Spleen (tissue), 11 donors: ENCODE measurements around the gene CCDC154. TPM values are rescaled to one million over a fixed set of nuclear protein-coding genes. Genes with fewer than 3 reads are reported as not detected.

Experiments used
- DNase-seq: peaks from one replicate; pipeline ENCODE4 v3.0.0-alpha.2; 2020
- H3K27ac ChIP-seq, 8 donors: fragments of 200-600 bp; sonication (generic) in 7 of 8; 1 replicate in 4 of 8; 2 replicates in 4 of 8; pipeline versions ENCODE4 v1.5.0 to v1.8.0; 2016 to 2021; ENCODE audit warnings: inconsistent platforms in 4 of 8, mild to moderate bottlenecking in 4 of 8, moderate library complexity in 1 of 8
- H3K27me3 ChIP-seq, 7 donors: fragments of 200-600 bp; sonication (generic) in 6 of 7; replicated peaks in 1 of 7; 1 replicate in 4 of 7; 2 replicates in 3 of 7; pipeline versions ENCODE4 v1.5.0 to v1.8.0; 2016 to 2021; ENCODE audit warnings: inconsistent platforms in 3 of 7, mild to moderate bottlenecking in 1 of 7
- H3K36me3 ChIP-seq, 6 donors: fragments of 200-600 bp; sonication (generic) in 5 of 6; 1 replicate in 4 of 6; 2 replicates in 2 of 6; pipeline versions ENCODE4 v1.5.0 to v1.8.0; 2016 to 2021; ENCODE audit warnings: inconsistent platforms in 2 of 6
- H3K4me1 ChIP-seq, 6 donors: fragments of 200-600 bp; sonication (generic) in 5 of 6; 1 replicate in 3 of 6; 2 replicates in 3 of 6; pipeline versions ENCODE4 v1.5.0 to v1.8.0; 2016 to 2021; ENCODE audit warnings: inconsistent platforms in 3 of 6
- H3K4me3 ChIP-seq, 8 donors: fragments of 200-600 bp; sonication (generic) in 7 of 8; 1 replicate in 4 of 8; 2 replicates in 4 of 8; pipeline versions ENCODE4 v1.5.0 to v1.8.0; 2016 to 2021; ENCODE audit warnings: inconsistent platforms in 4 of 8, mild to moderate bottlenecking in 4 of 8, moderate library complexity in 2 of 8
- H3K9me3 ChIP-seq, 8 donors: fragments of 200-600 bp; sonication (generic) in 7 of 8; 1 replicate in 4 of 8; 2 replicates in 4 of 8; pipeline versions ENCODE4 v1.5.0 to v1.8.0; 2016 to 2021; ENCODE audit warnings: inconsistent platforms in 4 of 8
- POLR2A ChIP-seq, 3 donors: fragments of 450-650 bp; IDR thresholded peaks; one replicate each; pipeline ENCODE4 v1.5.1; 2017; ENCODE audit warnings: antibody characterized with exemption in 3 of 3, mild to moderate bottlenecking in 1 of 3
- POLR2AphosphoS5 ChIP-seq, 3 donors: sonication (generic); formaldehyde crosslinking; IDR thresholded peaks; one replicate each; pipeline ENCODE4 v1.5.1; 2017; ENCODE audit warnings: antibody characterized with exemption in 3 of 3
- WGBS, 5 donors: extraction: QIAGEN DNeasy Blood & Tissue Kit in 3 of 5; methylation state at CpG; one replicate each; pipeline versions ENCODE4 v1.1.5 to v1.1.7; 2013 to 2018; 5-methylcytosine and 5-hydroxymethylcytosine counted together
- intact Hi-C: fragments of 100-400 bp; cut with DNase I; formaldehyde crosslinking; loops from one replicate; pipeline ENCODE4 v1.15.0; 2023; ENCODE audit warnings: low total_unique reads
- polyA plus RNA-seq, 3 donors: library from polyadenylated mRNA; stranded (reverse); fragments of 200-250 nt; gene quantifications; one replicate each; pipeline ENCODE4 v1.2.1, GENCODE V29; 2013
- total RNA-seq, 7 donors: library from RNA; depleted of rRNA in 3 of 7; stranded (reverse); fragments of >200 nt in 3 of 7; fragmentation: NEBNext Ultra II Directional in 4 of 7; extraction: Animal tissue kit (Norgen Biotek cat#: 25700) in 4 of 7; gene quantifications; one replicate each; pipeline versions ENCODE4 v1.1.0 to v1.2.1, GENCODE V29; 2016 to 2021
- TF ChIP-seq, protein P1 (sequence below), 11 experiments: fragments of 200-600 bp in 7 of 11; fragments of 450-650 bp in 4 of 11; sonication (generic) in 4 of 11; IDR thresholded peaks in 8 of 11; conservative IDR thresholded peaks in 3 of 11; 1 replicate in 7 of 11; 2 replicates in 4 of 11; pipeline versions ENCODE4 v1.4.0 to v1.8.0; 2016 to 2021; ENCODE audit warnings: antibody characterized with exemption in 11 of 11, inconsistent platforms in 4 of 11, mild to moderate bottlenecking in 1 of 11
- donor health status: healthy with polysubstance abuse.
- donor health status: DM: no; HTN: no; CAD: no; lungs with moderate emphysema.
- donor health status: DM: no; HTN: no; CAD: no.
- donor health status: Bipolar disorder and iron deficiency.
- donor health status: healthy.
- donor health status: DM: no; HTN: no; CAD: no.
- donor health status: DM: yes; HTN: yes; CAD: no.

Gene CCDC154
- total and polyA plus RNA-seq, 10 donors, result 1.6 to 18.2 (median 5.5) TPM

DNA sequence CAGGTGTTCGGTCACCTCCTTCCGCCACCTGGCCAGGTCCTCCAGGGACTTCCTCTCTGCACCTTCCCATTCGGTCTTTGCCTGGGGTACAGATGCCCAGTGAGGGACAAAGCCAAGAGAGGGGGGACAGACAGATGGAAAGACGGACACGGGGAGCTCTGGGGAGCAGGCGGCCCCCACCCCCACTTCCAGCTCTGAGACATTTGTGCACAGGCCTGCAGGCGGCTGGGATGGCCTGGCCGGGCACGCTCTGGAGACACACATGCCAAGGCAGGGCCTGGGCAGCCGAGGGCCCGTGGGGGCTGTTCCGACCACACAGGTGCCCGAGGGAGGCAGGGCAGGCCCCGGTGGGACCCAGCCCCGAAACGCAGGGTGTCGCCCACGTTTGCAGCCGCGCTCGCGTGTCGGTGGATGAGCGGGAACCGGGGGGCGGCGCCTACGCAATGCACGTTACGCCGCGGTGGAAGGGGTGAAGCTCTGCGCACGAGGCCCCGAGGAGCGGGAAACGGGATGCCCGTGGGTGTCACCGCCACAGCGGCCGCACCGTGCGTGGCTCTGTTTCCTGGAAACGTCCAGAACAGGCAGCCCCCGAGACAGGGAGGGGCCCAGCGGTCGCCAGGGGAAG lies 7.5 kb downstream of the CCDC154 start:
- WGBS, 5 donors, result 85 to 91% (median 88%) methylated on average over 44 to 47 of the region's 47 CpGs
- DNase-seq, result no peak
- Histone ChIP-seq H3K27ac (no peak overlapping the region), H3K4me1 (peaks cover 0 to 21% (median 2%) of the 10 kb centered on the region in 6 donors), H3K36me3 (peaks cover 0 to 57% (median 6%) of the 10 kb centered on the region in 6 donors), H3K9me3 (no peaks in the 10 kb centered on the region), H3K27me3 (peaks cover 0 to 21% (median 0%) of the 10 kb centered on the region in 7 donors), H3K4me3 (no peak overlapping the region)
- intact Hi-C loops, result no loop called here
- TF ChIP-seq POLR2AphosphoS5 (IDR thresholded peaks at IDR 0.05), result no peak
- TF ChIP-seq, protein P1, sequence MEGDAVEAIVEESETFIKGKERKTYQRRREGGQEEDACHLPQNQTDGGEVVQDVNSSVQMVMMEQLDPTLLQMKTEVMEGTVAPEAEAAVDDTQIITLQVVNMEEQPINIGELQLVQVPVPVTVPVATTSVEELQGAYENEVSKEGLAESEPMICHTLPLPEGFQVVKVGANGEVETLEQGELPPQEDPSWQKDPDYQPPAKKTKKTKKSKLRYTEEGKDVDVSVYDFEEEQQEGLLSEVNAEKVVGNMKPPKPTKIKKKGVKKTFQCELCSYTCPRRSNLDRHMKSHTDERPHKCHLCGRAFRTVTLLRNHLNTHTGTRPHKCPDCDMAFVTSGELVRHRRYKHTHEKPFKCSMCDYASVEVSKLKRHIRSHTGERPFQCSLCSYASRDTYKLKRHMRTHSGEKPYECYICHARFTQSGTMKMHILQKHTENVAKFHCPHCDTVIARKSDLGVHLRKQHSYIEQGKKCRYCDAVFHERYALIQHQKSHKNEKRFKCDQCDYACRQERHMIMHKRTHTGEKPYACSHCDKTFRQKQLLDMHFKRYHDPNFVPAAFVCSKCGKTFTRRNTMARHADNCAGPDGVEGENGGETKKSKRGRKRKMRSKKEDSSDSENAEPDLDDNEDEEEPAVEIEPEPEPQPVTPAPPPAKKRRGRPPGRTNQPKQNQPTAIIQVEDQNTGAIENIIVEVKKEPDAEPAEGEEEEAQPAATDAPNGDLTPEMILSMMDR (IDR thresholded peaks at IDR 0.05 in 8 of 11, conservative IDR thresholded peaks at IDR 0.05 in 3 of 11), result no peak
- TF ChIP-seq POLR2A (IDR thresholded peaks at IDR 0.05), result no peak

DNA sequence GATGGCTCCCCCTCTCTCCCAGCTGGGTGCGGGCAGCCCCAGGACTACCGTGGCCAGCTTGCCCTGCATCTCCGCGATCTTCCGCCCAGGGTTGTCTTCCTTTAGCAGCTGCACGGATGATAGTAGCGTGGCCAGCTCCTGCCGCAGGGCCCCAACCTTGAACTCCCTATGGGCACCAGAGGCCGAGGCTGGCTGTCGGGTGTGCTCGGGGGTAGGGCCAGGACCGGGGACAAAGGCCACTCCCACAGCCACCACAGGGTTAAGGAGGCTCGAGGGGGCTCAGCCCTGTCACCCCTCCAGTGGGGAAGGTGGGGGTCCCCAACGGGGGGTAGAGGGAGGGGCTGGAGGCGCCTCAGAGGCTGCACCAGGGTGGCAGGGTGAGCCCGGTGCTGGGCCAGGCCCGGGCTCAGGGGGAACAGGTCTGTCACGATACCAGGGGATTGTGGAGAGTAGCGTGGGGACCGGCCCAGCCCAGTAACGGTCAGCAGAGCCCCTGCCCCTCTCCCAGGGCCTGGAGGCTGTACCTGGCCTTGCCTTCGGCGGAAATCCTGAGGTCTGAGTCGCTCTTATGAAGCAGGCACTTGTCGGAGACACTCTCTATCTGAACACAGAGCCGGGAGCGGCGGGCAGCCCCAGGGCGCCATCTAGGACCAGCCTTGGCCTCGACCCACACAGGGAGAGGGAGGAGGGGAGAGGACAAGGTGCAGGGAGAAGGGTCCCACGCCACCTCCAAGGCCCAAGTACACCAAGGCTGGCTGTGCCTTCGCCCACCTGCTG lies 8.2 kb downstream of the CCDC154 start:
- no peak overlapping the region for H3K4me3 ChIP-seq
- WGBS, 5 donors, result 85 to 90% (median 86%) methylated on average over 23 to 32 of the region's 32 CpGs

DNA sequence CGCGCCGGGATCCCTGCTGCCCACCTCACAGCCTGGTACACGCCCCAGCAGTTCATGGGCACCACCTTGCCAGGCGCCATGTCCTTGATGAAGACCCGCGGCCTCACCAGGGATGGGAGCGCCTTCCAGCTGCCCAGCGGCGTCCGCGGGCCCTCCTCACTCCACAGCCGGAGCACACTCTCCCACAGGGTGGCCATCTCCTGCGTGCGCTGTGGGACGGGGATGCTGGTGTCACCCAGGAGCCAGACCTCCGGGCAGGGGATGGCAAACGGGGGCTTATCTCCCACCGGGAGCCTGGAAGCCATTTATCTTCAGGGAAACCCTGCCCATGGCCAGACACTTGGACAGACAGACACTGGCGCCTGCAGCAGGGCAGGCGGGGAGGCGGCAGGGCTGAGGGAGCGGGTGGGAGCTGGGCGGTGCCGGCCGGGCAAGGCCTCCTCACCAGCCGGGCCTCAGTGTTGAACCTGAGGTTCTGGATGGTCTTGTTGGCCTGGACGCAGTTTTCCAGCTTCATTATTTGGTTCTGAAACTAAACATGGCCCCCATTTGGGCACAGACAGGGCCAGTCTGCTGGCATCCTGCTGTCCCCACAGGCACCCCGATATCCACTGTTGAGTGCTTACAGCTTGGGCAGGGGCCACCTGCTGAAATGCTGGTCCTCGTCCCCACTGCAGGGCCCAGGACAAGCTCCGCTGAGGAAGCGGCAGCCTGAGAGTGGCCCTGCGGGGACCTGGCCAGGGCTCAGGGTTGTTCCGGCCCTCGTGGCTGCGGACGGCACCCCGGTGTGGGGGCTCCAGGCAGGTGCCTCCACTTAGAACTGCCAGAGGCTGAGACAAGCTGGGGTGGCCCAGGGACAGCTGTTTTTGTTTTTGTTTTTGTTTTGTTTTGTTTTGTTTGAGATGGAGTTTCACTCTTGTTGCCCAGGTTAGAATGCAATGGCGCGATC lies 9.4 kb downstream of the CCDC154 start:
- Histone ChIP-seq H3K4me1 (peaks cover 0 to 37% (median 2%) of the 10 kb centered on the region in 6 donors), H3K9me3 (no peaks in the 10 kb centered on the region), H3K27ac (no peak overlapping the region), H3K27me3 (peaks cover 0 to 37% (median 0%) of the 10 kb centered on the region in 7 donors), H3K36me3 (peaks cover 0 to 57% (median 6%) of the 10 kb centered on the region in 6 donors), H3K4me3 (no peak overlapping the region)
- no peak for TF ChIP-seq POLR2AphosphoS5 (IDR thresholded peaks at IDR 0.05)
- DNase-seq, result no peak
- 93 to 98% (median 94%) methylated on average over 15 to 40 of the region's 40 CpGs for WGBS, 5 donors
- intact Hi-C loops, result no loop called here

More for the DNA sequence above, 8.2 kb downstream of the CCDC154 start:
- no peak overlapping the region for H3K27ac ChIP-seq
- TF ChIP-seq, protein P1 (IDR thresholded peaks at IDR 0.05 in 8 of 11, conservative IDR thresholded peaks at IDR 0.05 in 3 of 11), result no peak
- TF ChIP-seq POLR2A (IDR thresholded peaks at IDR 0.05) (no peak), POLR2AphosphoS5 (IDR thresholded peaks at IDR 0.05) (no peak)
- intact Hi-C loops, result no loop called here
- no peaks in the 10 kb centered on the region for H3K9me3 ChIP-seq
- H3K27me3 ChIP-seq, result peaks cover 0 to 26% (median 0%) of the 10 kb centered on the region in 7 donors
- peaks cover 0 to 28% (median 2%) of the 10 kb centered on the region in 6 donors for H3K4me1 ChIP-seq
- no peak for DNase-seq
- peaks cover 0 to 57% (median 6%) of the 10 kb centered on the region in 6 donors for H3K36me3 ChIP-seq

DNA sequence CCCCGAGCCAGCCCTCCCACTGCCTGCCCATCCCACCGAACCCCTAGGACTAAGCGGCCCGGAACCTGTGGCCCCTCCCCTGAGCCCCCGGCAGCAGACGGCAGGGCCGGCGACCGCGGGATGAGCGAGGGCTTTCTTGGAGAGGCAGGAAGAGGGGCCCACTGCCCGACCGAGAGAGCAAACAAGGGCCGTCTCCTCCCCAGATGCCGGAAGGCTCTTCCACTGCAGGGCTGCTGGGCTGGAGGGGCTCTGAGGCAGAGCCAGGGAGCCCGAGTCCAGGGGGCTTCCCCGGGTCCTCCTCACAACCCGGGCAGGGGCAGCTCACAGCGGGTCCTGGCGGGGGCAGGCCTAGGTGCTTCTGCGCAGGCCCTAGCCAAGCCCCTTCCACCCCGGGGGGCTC lies 10.6 kb downstream of the CCDC154 start:
- TF ChIP-seq POLR2A (IDR thresholded peaks at IDR 0.05), result no peak
- no peak for TF ChIP-seq POLR2AphosphoS5 (IDR thresholded peaks at IDR 0.05)
- TF ChIP-seq, protein P1 (IDR thresholded peaks at IDR 0.05 in 8 of 11, conservative IDR thresholded peaks at IDR 0.05 in 3 of 11), result no peak
- Histone ChIP-seq H3K9me3 (no peaks in the 10 kb centered on the region), H3K4me1 (peaks cover 0 to 42% (median 2%) of the 10 kb centered on the region in 6 donors), H3K27ac (no peak overlapping the region), H3K27me3 (peaks cover 0 to 46% (median 0%) of the 10 kb centered on the region in 7 donors), H3K4me3 (no peak overlapping the region), H3K36me3 (peaks cover 0 to 47% (median 6%) of the 10 kb centered on the region in 6 donors)
- intact Hi-C loops, result no loop called here
- 53 to 80% (median 59%) methylated on average over 1 to 22 of the region's 22 CpGs for WGBS, 5 donors
- no peak for DNase-seq
